Keratinocyte (primary cell): ENCODE data around the gene KCNN1.

Experiments
- CTCF ChIP-seq, 3 experiments: IDR thresholded peaks in 1 of 3; conservative IDR thresholded peaks in 1 of 3; optimal IDR thresholded peaks in 1 of 3; 2 replicates in 2 of 3; 3 replicates in 1 of 3; pipeline versions ENCODE3 to v1.5.1; 2011; ENCODE audit warnings: low read length in 3 of 3, mild to moderate bottlenecking in 3 of 3, moderate library complexity in 2 of 3, control low read depth in 1 of 3, inconsistent platforms in 1 of 3; ENCODE audit not compliant: insufficient read depth in 2 of 3; ENCODE audit errors: extremely low read depth in 1 of 3
- EZH2 ChIP-seq: IDR thresholded peaks from one replicate; pipeline ENCODE4 v1.6.1; 2012; ENCODE audit warnings: inconsistent platforms, mild to moderate bottlenecking, low read length, moderate library complexity

DNA sequence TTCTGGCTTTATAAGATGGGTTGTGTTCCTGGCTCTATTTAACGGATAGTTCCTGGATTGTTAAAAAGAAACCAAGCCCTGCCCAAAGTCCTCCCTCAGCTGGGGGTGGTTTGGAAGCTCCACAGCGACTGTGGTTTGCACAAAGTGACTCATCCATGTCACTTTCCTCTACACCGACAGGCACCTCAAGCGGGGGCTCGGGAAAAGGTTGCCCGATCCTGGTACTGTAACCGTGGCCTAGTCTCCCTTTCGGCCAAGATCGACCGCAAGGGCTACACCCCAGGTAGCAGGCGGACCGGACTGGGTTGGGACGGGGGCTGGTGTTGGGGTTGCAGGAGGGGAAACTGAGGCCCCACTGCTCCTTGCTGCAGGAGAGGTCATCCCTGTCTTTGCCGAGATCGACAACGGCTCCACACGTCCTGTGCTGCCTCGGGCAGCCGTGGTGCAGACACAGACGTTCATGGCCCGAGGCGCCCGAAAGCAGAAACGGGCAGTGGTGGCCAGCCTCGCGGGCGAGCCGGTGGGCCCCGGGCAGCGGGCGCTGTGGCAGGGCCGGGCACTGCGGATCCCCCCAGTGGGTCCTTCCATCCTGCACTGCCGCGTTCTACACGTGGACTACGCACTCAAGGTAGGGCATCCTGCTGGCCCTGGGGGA lies 42.6 kb downstream of the KCNN1 start:
- TF ChIP-seq CTCF (optimal IDR thresholded peaks at IDR 0.05 in 1 of 3, IDR thresholded peaks at IDR 0.05 in 1 of 3, conservative IDR thresholded peaks at IDR 0.05 in 1 of 3; ENCODE audit: extremely low read depth in 1 of 3, insufficient read depth in 2 of 3, low read length in 3 of 3) (no peak), EZH2 (no peak)
